GM23248 (cell line): ENCODE results near the gene C5orf34.

Source experiments
- EZH2 ChIP-seq: fragments of 200-600 bp; sonication (generic); IDR thresholded peaks from 2 replicates; pipeline ENCODE4 v1.6.1; 2018; ENCODE audit warnings: antibody characterized with exemption, mild to moderate bottlenecking; ENCODE audit not compliant: insufficient read depth, poor library complexity, severe bottlenecking
- EZH2phosphoT487 ChIP-seq: fragments of 200-600 bp; sonication (generic); IDR thresholded peaks from 2 replicates; pipeline ENCODE4 v1.6.1; 2018; ENCODE audit warnings: antibody characterized with exemption, moderate library complexity, mild to moderate bottlenecking, low read depth; ENCODE audit not compliant: insufficient read depth

DNA sequence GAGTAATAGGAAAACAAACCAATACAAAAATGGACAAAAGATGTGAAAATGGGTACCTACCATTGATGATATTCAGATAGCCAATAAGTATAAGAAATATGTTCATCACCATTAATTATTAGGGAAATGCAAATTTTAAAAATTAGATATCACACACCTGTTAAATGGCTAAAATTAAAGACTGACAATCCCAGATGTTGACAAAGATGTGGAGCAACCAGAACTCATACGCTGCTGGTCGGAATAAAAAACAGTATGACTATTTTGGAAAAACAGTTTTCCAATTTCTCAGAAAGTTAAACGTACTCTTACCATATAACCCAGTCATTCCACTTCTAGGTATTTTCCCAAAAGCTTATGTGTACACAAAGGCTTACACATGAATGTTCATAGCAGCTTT, 58.4 kb downstream of the C5orf34 start:
- no peak for TF ChIP-seq EZH2
- TF ChIP-seq EZH2phosphoT487, result no peak
